ENCODE measurements around the gene CD177. TPM values are rescaled to one million over a fixed set of nuclear protein-coding genes. Genes with fewer than 3 reads are reported as not detected.
"Not testable (repeated sequence)": the region's sequence is repeated elsewhere in the genome, so short reads cannot be mapped to it uniquely, and the experiment has no call there.

Gene CD177
- polyA plus RNA-seq, 12 donors = 0.14 to 1.1 (median 0.30) TPM; not detected in 3

DNA sequence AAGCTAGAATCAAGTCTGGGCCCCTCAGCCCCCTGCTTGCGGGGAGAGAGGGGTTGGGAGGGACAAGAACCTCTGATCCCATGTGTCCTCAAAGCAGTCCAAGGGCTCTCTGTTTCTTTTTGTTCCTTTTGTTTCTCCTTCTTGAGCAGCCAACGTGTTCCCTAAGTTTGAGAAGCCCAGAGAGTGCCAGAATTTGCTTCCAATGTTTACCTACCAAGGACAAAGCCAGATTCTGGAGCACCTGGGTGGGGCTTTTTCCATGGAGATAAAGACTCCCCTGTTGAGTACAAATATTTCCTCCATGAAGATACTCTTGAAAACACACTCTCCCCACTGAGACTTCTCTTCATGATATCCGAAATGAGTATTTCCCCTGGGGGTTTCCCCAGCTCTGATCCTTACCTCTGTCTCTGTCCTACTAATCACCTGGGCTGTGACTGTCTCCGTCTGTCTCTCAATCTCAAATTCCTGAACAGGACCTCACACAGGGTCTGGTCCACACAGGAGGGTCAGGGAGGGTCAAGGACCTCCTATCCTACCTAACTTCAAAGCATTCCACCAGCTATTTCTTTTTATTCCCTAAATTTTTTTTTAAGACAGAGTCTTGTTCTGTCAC lies 27.4 kb downstream of the CD177 start:
- no peak for DNase-seq

DNA sequence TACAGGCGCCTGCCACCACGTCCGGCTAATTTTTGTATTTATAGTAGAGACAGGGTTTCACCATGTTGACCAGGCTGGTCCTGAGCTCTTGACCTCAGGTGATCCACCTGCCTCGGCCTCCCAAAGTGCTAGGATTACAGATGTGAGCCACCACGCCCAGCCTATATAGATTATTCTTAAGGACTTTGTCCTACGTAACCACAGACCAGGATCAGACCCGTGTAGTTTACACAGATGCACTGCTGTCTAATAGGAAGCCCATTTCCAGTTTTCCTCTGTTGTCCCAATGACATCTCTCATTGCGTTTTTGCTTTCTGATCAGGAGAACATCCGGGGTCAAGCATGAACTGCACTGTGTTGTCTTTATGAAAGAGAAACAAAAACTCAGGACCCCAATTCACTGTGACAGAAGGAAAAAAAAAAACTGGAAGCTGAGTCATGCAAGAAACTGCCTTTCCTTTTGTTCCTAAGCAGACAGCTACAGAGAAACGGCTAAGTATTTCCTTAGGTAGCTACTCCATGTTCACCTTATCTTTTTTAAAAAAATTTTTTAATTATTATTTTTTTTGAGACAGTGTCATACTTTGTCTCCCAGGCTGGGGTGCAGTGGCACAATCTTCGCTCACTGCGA lies 29.2 kb downstream of the CD177 start:
- not testable (repeated sequence) for DNase-seq

DNA sequence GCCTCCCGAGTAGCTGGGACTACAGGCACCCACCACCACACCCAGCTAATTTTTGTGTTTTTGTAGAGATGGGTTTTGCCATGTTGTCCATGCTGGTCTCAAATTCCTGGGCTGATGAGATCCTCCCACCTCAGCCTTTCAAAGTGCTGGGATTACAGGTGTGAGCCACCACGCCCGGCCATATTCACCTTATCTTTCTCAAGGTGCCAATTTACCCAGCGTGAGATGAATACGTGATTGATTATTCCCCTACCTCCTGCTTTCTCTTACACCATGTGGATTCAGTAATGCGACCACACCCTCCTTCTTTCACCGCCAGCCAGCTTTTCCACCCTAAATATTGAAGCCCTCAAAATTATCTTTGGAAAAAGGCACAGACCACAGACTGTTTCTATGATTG lies 29.8 kb downstream of the CD177 start:
- DNase-seq = not testable (repeated sequence)

DNA sequence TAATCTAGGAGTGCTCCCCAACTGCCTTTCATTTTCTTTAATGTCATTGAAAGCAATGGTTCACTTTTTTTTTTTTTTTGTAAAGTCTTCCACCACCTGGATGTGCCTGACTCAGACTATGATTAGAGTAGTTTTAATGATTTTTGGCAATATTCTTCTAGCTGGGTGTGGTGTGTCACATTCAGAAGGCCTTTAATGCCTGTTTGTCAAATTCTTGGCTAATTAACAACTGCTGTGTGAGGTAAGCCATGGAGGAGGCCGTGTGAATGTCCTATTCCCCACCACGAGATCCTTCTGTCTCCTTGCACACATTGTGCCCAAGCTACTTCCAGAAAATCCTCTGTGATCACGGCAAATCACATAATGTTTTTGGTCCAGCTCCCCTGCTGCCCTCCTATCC lies 30.3 kb downstream of the CD177 start:
- not testable (repeated sequence) for DNase-seq

DNA sequence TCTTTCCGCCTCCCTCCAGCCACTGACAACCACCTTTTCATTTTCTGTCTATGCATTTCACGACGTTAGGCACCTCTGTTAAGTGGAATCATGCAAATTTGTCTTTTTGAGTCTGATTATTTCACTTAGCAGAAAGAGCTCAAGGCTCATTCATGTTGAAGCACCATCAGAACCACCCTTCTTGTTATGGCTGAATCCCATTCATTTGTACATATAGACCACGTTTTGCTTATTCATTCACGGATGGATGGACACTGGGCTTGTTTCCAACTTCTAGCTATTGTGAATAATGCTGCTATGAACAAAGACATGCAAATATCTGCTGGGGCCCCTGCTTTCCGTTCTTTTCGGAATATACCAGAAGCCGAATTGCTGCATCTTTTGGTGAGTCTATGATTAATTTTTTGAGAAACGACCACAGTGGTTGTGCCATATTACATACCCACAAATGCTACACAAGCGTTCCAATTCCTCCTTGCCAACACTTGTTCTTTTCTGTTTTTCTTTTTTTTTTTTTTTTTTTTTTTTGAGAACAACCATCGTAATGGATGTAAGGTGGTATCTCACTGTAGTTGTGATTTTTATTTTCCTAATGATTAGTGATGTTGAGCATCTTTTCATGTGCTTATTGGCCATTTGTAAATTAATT lies 37.5 kb downstream of the CD177 start:
- DNase-seq = not testable (repeated sequence)

DNA sequence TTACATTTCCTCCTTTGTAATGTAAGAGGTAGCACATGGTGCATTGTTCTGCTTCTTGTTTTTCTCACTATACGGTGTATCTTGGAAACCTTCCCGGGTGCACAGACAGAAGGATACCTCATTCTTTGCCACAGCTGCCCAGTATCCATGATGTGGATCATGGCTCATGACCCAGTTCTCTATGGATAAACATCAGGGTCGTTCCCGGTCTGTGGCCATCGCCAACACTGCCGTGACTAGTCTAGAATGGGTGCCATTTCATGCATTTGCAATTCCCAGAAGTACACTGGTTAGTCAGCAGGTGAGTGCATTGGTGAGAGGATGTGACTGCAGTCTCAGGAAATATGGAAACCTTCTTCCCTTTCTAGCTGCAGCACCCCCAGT lies 38.1 kb downstream of the CD177 start:
- not testable (repeated sequence) for DNase-seq

DNA sequence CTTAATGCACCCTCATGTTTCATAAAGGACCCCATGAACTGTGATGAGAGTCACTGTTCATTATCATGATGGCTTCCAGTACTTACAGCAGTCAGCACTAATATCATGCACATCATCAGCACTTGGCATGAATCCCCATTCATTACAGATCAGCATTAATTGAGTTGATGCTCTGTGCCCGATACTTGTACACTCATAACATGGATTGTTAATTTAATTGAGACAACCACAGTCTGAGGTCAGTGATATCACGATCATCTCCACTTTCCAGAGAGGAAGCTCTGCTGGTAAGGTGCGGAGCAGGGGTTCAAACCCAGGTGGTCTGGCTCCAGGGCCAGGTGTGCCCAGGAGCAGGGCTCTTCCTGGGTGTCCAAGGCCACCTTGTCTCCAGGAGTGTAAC lies 40.0 kb downstream of the CD177 start:
- DNase-seq = not testable (repeated sequence)

DNA sequence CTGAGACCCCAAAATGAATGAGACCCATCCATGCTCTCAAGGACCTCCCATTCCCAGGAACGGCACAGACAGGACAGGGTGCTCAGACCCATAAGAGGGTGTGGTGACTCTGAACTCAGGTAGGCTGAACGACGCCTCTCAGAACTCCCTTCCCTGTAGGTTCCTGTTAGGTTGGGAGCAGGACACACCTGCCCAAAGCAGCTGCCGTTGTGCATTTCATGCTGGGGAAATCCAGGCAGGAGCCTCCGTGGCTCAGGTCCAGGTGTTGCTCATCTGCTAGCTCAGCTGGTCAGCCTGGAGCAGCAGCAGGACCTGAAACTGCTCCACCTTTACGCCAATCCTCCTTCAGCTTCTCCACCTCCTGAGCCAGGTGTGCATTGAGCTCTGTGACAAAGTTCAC lies 42.1 kb downstream of the CD177 start:
- DNase-seq = no peak

DNA sequence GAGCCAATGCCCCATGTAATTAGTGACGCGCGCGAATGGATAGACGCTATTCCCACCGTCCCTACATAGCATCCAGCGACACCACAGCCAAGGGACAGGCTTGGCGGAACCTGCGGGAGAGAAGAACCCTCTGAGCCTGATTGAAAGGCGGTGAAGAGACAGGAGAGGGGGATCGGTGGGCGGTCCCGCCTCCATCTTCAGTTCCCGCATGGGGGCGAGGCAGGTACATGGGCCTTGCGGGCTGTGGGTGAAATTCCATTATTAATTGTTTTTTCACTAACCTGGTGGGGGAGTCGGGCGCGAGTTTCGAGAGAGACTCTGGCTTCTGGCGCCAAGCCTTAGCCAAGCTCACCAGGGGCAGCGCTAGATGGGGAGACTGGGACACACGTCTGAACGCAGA lies 52.8 kb downstream of the CD177 start:
- DNase-seq = no peak

DNA sequence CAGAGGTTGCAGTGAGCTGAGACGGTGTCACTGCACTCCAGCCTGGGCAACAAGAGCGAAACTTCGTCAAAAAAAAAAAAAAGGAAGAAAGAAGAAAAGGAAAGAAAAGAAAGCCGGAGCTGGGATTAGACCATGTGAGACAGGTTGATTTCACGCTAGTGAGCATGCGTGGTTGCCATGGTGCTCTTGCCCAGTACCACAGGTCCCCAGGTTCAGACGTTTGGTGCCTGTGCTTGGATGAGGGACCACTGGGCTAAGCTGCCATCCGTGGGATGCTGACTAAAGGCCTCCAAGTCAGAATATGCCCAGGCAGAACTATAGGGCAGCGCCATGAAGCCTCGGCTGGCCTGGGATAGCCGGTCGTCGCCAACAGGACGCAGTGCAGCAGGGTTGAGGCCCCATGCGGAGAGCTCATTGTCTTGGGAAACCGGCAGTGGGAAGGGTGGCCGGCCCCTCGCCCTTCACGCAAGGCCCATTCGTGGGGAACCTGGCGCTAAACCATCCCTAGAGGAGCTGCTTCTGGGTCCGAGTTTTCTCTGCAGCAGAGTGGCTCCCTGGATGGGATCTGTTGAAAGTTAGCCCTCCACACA lies 54.0 kb downstream of the CD177 start:
- no peak for DNase-seq

DNA sequence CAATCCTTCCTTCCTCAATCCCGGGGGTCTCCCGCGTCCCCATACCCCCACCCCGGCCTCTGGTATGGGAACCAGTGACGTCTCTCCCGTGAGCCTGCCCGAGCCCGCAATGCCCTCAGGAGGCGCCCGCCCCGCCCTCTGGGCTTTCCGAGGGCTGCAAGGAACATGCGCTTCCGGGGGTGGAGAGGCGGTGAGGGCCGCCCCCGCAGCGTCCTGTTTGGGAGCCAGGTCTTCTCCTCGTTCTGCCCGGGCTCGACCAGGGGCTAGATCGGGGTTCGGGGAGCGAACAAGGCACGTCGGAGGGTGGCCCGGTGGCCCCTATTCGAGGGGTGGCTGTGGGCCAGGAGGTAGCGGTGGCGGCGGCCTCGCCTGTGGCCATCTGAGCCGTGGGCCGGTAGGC lies 54.6 kb downstream of the CD177 start:
- no peak for DNase-seq

DNA sequence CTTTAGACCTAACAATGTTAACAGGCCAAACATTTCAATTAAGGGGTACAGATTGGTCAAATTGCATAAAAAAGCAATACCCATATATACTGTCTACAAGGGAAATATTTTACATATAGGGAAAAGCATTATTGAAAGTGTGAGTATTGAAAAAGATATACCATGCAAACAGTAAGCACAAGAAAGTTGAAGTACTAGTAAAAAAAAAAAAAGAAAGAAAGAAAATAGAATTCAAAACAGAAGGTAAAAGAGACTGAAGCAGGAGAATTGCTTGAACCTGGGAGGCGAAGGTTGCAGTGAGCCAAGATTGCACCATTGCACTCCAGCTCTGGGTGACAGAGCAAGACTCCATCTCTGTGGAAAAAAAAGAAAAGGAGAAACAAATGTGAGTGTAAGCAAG lies 55.9 kb downstream of the CD177 start:
- DNase-seq = no peak

DNA sequence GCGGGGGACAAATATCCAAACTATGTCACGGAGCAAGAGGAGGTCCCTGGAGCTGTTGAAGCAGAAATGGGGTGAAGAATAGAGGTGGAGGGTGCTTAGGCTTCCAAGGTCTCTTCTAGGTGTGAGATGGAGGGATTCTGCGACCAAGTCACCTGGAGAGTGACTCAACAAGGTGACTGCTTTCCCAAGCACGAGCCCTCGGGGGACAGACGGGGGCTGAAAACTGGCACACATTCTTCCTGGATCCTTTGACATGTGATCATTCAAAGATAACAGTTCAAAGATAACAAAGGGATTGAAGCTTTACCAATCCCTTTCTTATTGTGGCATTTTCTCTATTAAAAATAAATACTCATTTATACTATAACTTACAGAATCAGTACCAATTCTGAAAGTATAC lies 59.0 kb downstream of the CD177 start:
- no peak for DNase-seq

Other genes with a start within 250 kb of the CD177 start
- gene PSG5, start 167.2 kb upstream of the CD177 start, polyA plus RNA-seq (ENCODE audit: insufficient read length in 12 of 12) = under 1 TPM in 10 of 12 donors, not detected in 2; 0.28 to 0.94 (median 0.59) TPM
- 1 to 10 TPM in 1 of 12 donors, under 1 TPM in 9, not detected in 2; 0.36 to 1.8 (median 0.67) TPM for gene PSG4, start 148.0 kb upstream of the CD177 start, polyA plus RNA-seq (ENCODE audit: insufficient read length in 12 of 12)
- gene PSG9, start 84.2 kb upstream of the CD177 start, polyA plus RNA-seq (ENCODE audit: insufficient read length in 12 of 12) = 1 to 10 TPM in 1 of 12 donors, under 1 TPM in 8, not detected in 3; 0.16 to 1.1 (median 0.46) TPM
- gene TEX101, start 61.2 kb downstream of the CD177 start, polyA plus RNA-seq (ENCODE audit: insufficient read length in 12 of 12) = under 1 TPM in 1 of 12 donors, not detected in 11; 0.15 TPM
- 10 to 100 TPM in 3 of 12 donors, 1 to 10 TPM in 1, under 1 TPM in 6, not detected in 2; 0.26 to 88.2 (median 0.73) TPM for gene LYPD3, start 111.9 kb downstream of the CD177 start, polyA plus RNA-seq (ENCODE audit: insufficient read length in 12 of 12)
- gene PHLDB3, start 151.1 kb downstream of the CD177 start, polyA plus RNA-seq (ENCODE audit: insufficient read length in 12 of 12) = 10 to 100 TPM in 1 of 12 donors, 1 to 10 TPM in 9, not detected in 2; 2.2 to 15.6 (median 4.0) TPM
- 10 to 100 TPM in 10 of 12 donors, 1 to 10 TPM in 1, not detected in 1; 9.7 to 50.2 (median 14.5) TPM for gene ETHE1, start 173.5 kb downstream of the CD177 start, polyA plus RNA-seq (ENCODE audit: insufficient read length in 12 of 12)
- 10 to 100 TPM in 1 of 12 donors, 1 to 10 TPM in 10, not detected in 1; 1.5 to 12.8 (median 2.6) TPM for gene ZNF575, start 179.5 kb downstream of the CD177 start, polyA plus RNA-seq (ENCODE audit: insufficient read length in 12 of 12)
- 10 to 100 TPM in 11 of 12 donors, not detected in 1; 22.0 to 50.6 (median 30.6) TPM for gene XRCC1, start 221.8 kb downstream of the CD177 start, polyA plus RNA-seq (ENCODE audit: insufficient read length in 12 of 12)
- gene PINLYP, start 222.1 kb downstream of the CD177 start, polyA plus RNA-seq (ENCODE audit: insufficient read length in 12 of 12) = 10 to 100 TPM in 2 of 12 donors, 1 to 10 TPM in 8, not detected in 2; 3.2 to 11.7 (median 5.9) TPM
- 10 to 100 TPM in 11 of 12 donors, not detected in 1; 10.0 to 18.0 (median 13.6) TPM for gene IRGQ, start 242.4 kb downstream of the CD177 start, polyA plus RNA-seq (ENCODE audit: insufficient read length in 12 of 12)
- 10 to 100 TPM in 2 of 12 donors, 1 to 10 TPM in 8, not detected in 2; 7.2 to 11.6 (median 8.4) TPM for gene ZNF576, start 242.9 kb downstream of the CD177 start, polyA plus RNA-seq (ENCODE audit: insufficient read length in 12 of 12)